PFSK-1 (cell line): ENCODE measurements around the gene SH2D5.

ENCODE experiments used
- POLR2AphosphoS5 ChIP-seq: IDR thresholded peaks from 2 replicates; pipeline ENCODE4 v1.6.1; 2012; ENCODE audit warnings: low read depth, mild to moderate bottlenecking, control low read depth, low read length, moderate library complexity
- TAF1 ChIP-seq: IDR thresholded peaks from 2 replicates; pipeline ENCODE4 v1.6.1; 2012; ENCODE audit warnings: low read length, control low read depth, borderline replicate concordance; ENCODE audit not compliant: insufficient read depth

DNA sequence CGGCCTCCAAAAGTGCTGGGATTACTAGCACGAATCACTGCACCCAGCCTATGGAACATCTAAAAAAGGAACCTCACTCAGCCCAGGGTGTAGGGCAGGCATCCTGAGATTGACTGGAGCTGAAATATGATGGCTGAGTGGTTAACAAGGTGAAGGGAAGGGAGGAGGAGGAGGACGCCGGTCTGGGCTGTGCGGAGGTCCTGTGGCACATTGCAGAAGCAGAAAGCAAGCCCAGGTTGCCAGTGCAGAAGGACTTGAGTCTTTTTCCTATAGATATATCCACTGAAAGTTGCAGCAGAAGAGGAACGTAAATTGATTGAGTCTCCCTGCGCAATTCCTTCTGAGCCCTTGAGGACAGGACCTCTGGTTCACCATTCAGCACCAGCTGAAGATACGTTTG is 13.2 kb downstream of the SH2D5 start:
- TF ChIP-seq POLR2AphosphoS5, result no peak
- TF ChIP-seq TAF1, result no peak
